Amygdala (tissue), 56 donors: ENCODE results near the gene RNU1-4.
"Not testable (repeated sequence)": the region's sequence is repeated elsewhere in the genome, so short reads cannot be mapped to it uniquely, and the experiment has no call there.

Experiments
- DNase-seq, 56 donors: peaks; one replicate each; lab custom pipeline; 2025; lab: John Stamatoyannopoulos, UW

Gene RNU1-4

DNA sequence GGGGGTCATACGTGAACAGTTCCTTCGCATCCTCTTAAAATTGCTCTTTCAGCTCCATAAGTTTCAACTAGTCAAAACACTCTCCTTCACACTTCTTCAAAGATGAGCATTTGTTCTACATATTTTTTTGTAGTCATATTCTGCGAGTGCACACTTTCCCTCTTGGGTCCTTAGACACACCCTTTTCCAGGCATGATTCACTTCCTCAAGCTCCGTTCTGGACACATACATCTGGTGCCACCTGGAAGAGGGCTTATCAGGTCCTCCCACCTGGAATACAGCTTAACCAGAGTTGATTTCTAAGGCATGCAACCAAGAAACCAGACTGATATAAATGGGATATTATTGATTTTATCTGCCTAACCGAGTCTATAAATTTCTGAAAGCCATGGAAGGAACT, 47.4 kb downstream of the RNU1-4 start:
- not testable (repeated sequence) for DNase-seq
